GM21526 (cell line): Measurements from ENCODE around the gene DCAF12.

Experiments used
- ATAC-seq: cut with Tn5 transposase; IDR thresholded peaks from one replicate; pipeline ENCODE4 v1.9.1; 2021; ENCODE audit warnings: moderate library complexity; ENCODE audit not compliant: unreplicated experiment, low FRiP score

The DCAF12 gene

DNA sequence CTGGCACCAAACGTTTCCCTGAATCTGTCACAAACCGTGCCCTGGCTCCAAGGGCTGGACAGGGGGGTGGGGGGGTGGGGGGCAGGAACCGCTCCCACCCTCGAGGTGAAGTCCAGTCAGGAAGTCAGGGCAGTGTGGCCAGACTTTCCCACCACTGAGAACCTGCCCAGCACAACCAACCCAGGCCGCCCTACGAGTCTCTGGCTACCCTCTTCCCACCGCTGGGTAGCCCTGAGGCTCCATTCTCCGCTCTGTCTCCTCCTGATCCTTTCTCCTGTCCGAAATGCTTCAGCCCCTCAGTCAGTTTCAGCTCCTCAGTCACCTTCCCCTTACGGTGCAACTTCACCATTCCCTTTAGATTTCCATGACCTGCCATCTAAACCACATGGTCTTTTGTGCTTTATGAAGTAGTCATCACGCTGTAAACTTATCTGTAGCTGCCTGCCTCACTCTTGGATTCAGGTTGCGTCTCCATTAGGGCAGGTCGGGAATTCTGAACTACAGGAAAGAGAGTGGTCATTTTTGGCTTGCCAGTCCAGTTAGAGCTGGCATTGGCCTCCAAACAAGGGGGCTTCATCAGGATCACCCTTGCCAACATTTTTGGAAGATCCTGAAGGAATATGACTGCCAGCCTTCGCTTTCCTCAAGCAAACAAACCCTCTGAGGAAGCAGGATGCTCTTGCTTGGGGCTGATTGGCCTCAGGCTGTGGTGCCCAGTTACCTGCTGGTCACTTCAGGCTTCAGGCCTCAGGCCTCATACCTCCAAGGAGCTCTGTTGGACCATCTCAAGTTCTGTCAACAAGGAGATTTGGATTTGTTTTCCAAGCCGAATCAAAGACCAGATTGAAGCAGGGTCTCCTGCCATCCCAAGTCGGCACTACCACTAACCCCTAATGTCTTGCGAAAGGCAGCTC is 794 bp upstream of the DCAF12 start:
- no peak for ATAC-seq

DNA sequence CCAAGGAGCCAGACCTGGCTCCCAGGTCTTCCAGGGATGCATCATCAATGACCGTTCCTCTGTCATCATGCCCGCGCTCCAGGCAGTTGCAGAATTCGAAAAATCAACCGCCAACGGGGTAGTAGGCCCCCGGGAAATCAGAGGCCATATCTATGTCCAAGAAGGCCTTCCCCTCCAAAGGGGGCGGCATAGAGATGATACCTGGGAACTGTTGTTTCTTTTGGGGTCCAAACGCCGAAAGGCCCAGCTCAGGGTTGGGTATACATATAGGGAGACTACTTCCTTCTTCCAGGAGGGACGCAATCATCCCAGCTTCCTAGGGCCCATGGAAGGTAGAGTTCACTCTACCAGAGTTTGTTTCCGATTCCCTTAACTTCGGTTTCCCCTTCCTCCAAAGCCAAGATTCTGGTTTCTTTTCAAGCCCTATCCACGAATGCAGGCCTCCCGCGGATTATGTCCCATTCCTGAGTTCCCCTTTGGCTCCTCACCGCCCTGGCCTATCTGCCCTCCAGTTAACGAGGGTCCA is 754 bp downstream of the DCAF12 start:
- ATAC-seq: peak; percentile 9

DNA sequence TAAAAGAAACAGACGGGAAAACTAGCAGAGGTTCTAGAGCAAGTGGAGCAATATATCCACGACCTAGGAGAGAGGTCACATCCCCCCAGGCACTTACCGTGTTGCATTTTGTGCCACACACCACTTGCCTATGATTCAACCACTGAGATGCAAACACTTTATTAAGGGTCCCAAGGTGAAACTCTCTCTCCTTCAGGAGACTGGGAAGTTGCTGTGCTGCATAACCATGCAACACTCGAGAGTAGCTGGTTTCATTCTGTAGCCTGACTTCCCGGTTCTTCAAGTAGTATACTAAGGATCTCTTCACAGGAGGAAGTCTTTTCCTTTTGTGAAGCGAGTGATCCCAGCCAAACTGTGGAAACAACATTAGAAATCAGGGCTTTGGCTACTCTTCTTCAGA is 1.6 kb downstream of the DCAF12 start:
- no peak for ATAC-seq

DNA sequence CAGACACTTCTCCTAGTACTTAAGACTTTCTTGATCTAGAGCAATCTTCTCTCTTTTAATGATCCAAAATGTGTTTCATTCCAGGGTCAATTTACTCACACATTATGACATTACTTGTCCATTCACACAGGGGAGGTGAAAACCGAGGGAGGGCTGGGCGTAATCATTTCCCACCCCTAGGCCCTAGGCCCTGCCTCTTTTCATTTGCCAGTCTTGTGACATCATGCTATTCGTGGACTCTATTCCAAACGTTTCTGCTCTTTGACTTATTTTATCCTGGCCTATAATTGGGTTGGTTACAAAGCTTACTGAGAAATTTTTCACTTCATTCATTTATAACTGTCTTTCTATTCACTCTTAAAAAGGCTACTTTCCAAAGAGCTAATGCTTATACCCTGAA is 2.4 kb downstream of the DCAF12 start:
- ATAC-seq: no peak

DNA sequence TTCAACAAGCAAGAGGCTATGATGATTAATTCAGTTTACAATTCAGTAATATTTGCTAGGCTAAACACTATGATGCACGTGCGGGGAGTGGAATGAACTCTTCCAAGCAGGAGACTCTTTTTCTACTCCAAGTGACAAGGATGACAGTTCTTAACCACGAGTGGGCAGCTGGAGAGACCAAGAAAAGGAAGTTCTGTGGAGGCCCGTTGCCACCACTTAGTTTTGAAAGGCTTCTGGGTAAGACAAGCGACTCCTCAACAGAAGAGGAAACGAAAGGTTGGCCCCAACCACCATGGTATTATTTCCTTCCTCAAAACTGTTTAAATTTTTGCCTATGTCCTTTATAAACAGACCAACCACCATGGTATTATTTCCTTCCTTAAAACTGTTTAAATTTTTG is 2.8 kb downstream of the DCAF12 start:
- ATAC-seq: peak; percentile 44

DNA sequence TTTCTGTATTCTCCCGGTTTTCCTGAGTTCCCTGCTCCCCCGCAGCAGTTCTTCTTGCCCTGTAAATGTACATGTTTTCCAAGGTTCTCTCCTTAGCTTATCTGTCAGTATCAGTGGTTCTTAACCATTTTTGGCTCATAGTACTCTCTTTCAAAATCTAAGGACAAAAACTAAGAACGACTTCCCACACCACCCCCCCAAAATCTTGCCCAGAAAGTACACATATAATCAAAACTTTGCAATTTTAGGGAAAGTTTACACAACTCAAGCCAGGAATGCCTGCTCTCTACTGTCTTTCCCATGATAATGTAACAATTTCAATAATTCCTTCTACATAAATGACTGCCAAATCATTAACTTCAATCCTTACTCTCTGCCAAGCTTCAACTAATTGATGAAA is 4.5 kb downstream of the DCAF12 start:
- ATAC-seq: no peak

DNA sequence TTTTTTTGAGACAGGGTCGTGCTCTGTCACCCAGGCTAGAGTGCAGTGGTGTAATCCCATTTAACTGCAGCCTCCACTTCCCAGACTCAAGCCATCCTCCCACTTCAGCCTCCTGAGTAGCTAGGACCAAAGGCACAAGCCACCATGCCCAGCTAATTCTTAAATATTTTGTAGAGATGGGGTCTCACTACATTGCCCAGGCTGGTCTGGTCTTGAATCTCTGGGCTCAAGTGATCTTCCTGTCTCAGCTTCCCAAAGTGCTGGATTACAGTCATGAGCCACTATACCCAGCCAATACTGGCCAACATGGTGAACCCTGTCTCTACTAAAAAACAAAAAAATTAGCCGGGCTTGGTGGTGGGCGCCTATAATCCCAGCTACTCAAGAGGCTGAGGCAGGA is 6.8 kb downstream of the DCAF12 start:
- ATAC-seq: no peak

DNA sequence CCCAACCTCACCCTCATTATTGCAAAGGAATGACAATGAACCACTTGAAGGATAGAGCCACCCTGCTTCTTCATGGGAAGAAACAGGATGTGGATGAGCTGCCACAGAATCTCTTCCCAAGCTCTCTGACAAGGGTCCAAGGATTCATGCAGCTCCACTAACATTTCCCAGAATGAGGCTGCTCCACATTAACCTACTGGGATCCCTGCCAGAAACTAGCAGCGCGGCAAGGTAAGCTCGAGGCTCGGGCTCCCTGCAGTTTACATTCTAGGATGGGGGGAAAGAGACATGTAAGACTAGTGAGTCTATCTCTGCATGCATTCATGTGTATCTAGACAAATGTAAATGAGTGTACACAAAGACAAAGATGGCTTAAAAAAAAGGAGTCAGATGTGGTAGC is 12.1 kb downstream of the DCAF12 start:
- no peak for ATAC-seq

DNA sequence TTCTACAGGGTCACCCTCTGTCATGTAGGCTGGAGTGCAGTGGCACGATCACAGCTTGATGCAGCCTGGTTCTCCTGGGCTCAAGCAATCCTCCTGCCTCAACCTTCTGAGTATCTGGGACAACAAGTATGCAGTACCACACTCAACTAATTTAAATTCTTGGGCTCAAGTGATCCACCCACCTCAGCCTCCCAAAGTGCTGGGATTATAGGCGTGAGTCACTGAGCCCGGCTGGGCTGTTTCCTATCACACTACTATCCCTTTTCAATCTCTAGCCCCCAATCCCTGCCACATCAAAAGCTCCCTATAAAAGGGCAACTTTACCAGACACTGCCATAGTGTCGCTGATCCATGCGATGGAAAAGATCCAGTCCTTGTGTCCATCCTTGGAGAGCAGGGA is 20.4 kb downstream of the DCAF12 start:
- no peak for ATAC-seq

DNA sequence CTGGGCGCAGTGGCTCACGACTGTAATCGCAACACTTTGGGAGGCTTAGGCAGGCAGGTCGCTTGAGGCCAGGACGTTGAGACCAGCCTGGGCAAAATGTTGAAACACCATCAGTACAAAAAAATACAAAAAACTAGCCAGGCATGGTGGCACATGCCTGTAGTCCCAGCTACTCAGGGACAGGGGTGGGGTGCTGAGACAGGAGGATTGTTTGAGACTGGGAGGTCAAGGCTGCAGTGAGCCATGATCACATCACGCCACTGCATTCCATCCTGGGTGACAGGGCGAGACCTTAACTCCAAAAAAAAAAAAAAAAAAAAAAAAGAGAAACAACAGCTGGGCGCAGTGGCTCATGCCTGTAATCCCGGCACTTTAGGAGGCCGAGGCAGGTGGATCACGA is 23.7 kb downstream of the DCAF12 start:
- ATAC-seq: no peak

DNA sequence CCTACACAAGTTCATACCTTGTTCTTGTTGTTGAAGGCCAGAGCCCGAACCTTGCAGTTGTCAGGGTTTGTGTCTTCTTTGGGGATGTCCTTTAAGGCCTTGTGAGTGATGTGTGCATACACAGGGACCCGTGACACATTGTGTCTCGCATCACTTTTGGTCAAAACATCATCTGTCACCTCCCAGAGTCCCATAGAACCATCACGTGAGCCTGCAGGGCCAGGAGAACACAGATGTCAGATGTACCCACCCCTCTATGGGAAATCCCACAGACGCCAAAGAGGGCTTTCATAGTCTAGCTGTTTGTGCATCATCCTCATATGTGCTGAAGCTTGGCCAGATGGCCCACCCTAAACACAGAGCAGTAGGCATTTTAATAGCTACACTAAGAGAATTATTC is 28.2 kb downstream of the DCAF12 start:
- no peak for ATAC-seq

DNA sequence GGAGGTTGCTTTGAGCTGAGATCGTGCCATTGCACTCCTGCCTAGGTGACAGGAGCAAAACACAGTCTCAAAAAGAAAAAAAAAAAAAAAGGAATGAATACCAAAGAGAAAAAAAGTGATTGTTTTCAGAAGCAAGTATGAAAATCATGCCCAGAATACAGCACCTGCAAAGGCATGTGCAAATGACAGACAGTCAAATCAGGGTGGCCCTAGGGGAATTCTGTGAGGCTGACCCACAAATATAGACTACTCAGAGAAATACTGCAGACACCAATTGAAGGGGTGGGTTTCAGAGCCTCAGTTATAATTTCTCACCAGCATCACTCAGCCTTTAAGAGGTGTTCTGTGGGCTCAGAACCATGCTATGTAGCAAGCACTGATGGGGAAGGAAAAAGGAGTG is 28.6 kb downstream of the DCAF12 start:
- no peak for ATAC-seq

DNA sequence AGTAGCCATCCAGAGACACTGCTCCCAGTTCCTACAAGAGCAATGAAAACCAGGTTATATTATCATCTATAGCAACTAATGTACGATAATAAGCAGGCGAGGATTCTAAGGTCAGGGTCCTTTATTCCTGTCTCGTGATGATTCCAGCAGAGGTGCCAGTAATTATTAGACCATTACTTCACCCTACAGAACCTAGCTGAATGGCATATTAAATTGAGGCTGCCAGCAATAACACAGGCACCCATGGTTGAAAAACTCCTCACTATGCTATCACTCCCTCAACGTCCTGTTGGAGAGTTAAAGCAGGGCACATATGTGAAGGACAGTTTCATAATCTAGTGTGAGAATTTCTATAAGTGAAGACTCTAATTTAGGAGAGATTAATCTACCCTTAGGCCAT is 29.7 kb downstream of the DCAF12 start:
- ATAC-seq: no peak

DNA sequence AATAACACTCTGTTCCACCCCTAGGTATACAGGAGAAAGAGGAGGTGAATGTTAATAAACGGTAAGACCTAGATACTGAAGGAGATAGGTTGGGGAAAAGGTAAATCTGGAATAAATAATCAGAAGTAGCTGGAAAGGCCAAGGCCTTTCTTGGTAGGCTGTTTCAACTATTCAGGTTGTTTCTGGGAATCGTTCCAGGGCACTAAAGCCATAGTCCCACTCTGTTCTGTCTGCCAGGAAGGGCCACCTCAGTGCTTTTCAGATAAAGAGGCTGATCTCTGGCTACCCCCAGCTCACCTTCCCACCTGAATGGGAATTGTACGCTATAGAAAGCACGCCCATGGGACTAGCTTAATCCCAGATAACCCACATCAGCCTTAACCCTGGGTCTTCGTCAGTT is 32.9 kb downstream of the DCAF12 start:
- ATAC-seq: no peak

DNA sequence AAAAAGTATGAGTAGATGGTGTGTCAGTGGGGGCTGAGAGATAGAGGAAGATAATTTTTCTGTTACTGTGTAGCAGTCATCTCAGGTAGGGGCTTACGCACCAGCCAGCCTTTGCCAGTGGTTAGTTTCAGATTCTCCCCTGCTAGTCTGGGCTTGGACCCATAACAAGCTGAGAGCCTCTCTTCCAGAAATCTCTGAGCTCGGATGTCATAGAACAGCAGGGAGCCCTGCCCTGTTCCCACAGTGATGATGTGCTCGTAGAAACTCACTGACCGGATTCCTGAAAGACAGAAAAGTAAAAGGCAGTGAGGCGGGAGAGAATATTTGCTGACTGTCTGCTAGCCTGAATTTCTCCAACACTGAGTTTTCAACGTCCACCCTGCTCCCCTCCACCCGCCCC is 37.2 kb downstream of the DCAF12 start:
- no peak for ATAC-seq

DNA sequence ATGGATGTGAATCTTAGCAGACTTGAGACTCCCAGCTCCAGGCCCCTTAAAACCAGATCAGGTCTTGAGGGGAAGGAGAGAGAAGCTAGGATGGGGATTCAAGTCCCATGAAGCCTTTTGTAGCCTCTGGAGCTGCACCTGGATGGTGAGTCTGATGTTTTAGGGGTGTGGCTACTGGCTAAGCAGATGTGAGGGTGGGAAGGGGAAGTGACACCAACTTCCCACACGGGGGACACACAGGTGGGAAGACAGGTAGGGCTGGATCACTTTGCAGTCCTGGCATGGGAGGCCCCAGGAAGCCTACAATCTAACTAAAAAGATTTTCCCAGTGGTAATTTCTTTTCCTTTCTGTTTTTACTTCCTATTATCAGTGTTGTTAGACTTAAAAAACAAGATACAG is 39.1 kb downstream of the DCAF12 start:
- ATAC-seq: no peak

DNA sequence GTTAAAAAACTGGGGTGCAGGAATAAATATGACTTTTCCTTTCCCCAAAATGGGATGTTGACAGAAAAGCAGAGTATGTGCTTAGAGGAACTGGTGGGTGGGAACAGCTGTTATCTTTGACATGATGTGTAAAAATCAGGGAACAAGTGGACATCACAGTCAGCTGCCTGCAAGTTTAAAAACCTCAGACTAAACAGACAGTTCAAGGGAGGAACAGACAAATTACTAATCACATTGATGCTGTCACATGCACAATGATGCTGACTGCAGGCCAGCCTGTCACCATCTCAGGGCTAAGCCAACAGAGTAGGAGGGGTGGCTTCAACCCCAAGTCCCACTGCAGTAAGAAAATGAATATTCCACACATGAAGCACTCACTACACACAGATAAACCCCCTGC is 39.6 kb downstream of the DCAF12 start:
- no peak for ATAC-seq

DNA sequence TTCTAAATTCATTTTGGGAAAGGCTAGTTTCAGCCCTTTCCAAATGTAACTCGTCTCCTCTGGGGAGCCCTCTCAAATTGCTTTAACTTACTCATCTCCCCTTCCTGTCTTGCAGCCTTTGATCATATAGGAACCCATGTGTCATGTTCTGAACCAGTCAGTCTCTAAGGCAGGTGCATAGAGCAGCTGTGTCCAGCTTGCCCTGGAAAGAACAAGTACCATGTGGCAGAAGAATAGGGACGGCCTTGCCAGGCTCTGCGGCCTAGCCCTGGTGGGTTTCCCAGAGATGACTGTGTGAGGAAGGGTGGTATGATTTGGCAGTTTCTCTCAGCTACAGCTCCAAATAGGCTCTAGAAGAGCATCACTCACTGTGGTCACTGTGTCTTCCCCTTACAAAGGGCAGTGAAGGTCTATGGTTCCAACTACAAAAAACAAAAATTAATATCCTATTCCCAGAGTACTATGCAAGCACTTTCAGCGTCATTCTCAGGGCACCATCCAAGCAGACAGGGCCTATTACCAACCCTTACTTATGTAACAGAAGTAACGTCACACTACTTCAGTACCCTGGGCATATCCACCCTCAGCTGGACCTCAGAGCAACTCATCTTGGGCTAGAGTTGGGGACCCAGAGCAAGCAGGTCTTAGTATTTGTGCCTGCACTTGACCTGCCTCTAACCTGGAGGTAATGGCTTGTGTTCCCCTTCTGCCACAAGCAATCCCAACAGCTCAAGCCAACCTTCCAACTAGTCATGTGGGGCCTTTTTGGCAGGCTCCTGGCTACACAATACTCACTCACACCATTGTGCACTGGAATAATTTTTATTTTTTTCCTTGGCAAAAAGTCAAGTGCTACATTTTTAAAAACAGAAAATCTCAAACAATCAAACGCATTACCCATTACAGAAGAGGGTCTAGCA is 40.7 kb downstream of the DCAF12 start:
- ATAC-seq: no peak

DNA sequence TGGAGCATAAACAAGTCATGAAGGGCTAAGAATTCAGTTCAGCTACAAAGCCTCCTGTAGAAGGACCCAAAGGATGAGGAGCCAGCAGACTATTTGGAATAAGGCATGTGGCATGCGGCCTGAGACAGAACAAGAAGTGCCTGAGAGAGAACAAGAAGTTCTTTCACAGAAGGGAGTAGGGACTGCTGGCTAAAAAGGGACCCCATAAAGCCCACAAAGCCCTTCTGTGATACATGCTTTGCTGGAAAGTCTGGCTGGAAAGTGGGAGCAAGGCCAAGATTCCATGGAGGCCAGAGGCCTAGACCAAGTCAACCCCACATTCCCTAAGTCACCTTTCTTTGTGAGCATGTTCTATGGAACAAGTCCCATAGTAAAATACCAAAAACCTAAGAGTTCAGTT is 41.9 kb downstream of the DCAF12 start:
- ATAC-seq: no peak

DNA sequence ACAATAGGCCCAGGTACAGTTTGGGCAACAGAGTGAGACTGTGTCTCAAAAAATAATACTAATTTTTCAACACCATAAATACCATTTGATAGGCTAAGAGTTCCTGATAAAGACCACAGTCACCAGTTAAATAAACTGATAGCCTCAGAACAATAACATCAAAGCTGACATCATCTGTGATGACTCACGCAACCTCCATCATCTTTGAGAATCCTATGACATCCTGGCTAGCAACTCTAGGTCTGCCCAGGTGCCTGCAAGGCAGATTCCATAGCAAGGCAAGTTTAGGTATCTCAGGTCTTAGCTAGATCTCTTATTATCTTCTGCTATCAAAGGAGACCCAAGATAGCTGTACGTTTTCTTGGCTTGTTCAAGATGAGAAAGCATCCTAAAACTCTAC is 47.3 kb downstream of the DCAF12 start:
- no peak for ATAC-seq

DNA sequence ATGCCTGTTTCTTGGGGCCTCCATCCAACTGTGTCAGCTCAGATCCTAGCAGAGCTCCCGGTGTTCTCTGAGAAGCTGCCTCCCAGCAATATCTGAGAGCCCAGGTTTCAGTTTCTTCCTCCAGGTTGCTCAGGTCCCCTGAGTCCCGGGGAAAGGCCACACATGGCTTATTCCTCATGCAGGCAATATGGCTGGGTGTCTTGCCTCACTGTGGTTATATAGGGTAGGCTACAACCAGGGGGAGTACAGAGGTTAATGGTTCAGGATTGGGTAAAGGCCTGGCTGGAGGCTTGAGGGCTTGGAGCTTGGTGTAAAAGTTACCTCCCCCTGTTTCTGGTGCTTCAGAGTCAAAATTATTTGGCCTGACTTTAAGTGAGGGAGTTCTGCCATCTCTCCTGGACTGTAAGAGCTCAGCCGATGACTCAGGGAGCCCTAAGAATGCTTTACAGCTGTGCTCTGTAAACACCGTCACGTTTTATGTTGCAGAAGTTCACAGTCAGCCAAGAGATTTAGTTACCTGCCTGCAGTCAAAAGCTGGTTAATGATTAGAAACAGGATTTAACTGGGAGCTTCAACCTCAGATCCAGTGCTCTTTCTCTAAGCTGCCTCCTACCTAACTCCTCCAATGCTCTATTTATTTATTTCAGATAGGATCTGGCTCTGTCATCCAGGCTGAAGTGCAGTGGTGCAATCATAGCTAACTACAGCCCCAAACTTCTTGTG is 53.5 kb downstream of the DCAF12 start:
- no peak for ATAC-seq
